ENCODE results near the gene ZNF519. TPM values are rescaled to one million over a fixed set of nuclear protein-coding genes. Genes with fewer than 3 reads are reported as not detected.

ZNF519 gene
- total RNA-seq, 2 experiments from 2014 or later = 24.6 to 32.9 TPM

Other genes starting within 250 kb of the ZNF519 start
- gene MC2R, start 216.9 kb downstream of the ZNF519 start, total RNA-seq = not detected